Suprapubic skin (tissue), 4 donors: ENCODE measurements around the gene KRT17. TPM values are rescaled to one million over a fixed set of nuclear protein-coding genes. Genes with fewer than 3 reads are reported as not detected.

Experiments
- DNase-seq, 2 donors: peaks; one replicate each; pipeline ENCODE4 v3.0.0-alpha.2; 2019; ENCODE audit warnings: low spot score in 2 of 2
- H3K27ac ChIP-seq: fragments of 200-600 bp; sonication (generic); one replicate; pipeline ENCODE4 v1.5.1; 2019
- H3K27me3 ChIP-seq: fragments of 200-600 bp; sonication (generic); one replicate; pipeline ENCODE4 v1.5.1; 2019
- H3K36me3 ChIP-seq: fragments of 200-600 bp; sonication (generic); one replicate; pipeline ENCODE4 v1.5.1; 2019
- H3K4me1 ChIP-seq: fragments of 200-600 bp; sonication (generic); one replicate; pipeline ENCODE4 v1.5.1; 2019
- H3K4me3 ChIP-seq: fragments of 200-600 bp; sonication (generic); one replicate; pipeline ENCODE4 v1.5.1; 2019; ENCODE audit warnings: mild to moderate bottlenecking
- H3K9me3 ChIP-seq: fragments of 200-600 bp; sonication (generic); one replicate; pipeline ENCODE4 v1.5.1; 2019
- CTCF ChIP-seq, 2 donors: fragments of 200-600 bp in 1 of 2; fragments of 450-650 bp in 1 of 2; sonication (generic) in 1 of 2; IDR thresholded peaks; one replicate each; pipeline ENCODE4 v1.5.1; 2016 to 2019; ENCODE audit warnings: antibody characterized with exemption in 2 of 2, mild to moderate bottlenecking in 1 of 2, moderate library complexity in 1 of 2
- EP300 ChIP-seq: sonication (generic); formaldehyde crosslinking; IDR thresholded peaks from one replicate; pipeline ENCODE4 v1.6.1; 2017; ENCODE audit warnings: antibody characterized with exemption
- POLR2A ChIP-seq, 2 donors: fragments of 450-650 bp; IDR thresholded peaks; one replicate each; pipeline ENCODE4 v1.6.1; 2017; ENCODE audit warnings: antibody characterized with exemption in 2 of 2, mild to moderate bottlenecking in 2 of 2, moderate library complexity in 2 of 2
- POLR2AphosphoS5 ChIP-seq, 3 donors: sonication (generic); formaldehyde crosslinking; IDR thresholded peaks; one replicate each; pipeline ENCODE4 v1.6.1; 2017; ENCODE audit warnings: antibody characterized with exemption in 3 of 3
- WGBS: methylation state at CpG from one replicate; pipeline ENCODE4 v1.1.5; 2018; 5-methylcytosine and 5-hydroxymethylcytosine counted together
- total RNA-seq, 4 donors: library from RNA; depleted of rRNA; stranded (reverse); fragments of >200 nt; gene quantifications; one replicate each; pipeline ENCODE4 v1.1.0, GENCODE V29; 2016

Gene KRT17
- total RNA-seq, result 1,000 to 10,000 TPM in 2 of 4 donors, 100 to 1,000 TPM in 2; 434 to 2,751 (median 1,314) TPM

DNA sequence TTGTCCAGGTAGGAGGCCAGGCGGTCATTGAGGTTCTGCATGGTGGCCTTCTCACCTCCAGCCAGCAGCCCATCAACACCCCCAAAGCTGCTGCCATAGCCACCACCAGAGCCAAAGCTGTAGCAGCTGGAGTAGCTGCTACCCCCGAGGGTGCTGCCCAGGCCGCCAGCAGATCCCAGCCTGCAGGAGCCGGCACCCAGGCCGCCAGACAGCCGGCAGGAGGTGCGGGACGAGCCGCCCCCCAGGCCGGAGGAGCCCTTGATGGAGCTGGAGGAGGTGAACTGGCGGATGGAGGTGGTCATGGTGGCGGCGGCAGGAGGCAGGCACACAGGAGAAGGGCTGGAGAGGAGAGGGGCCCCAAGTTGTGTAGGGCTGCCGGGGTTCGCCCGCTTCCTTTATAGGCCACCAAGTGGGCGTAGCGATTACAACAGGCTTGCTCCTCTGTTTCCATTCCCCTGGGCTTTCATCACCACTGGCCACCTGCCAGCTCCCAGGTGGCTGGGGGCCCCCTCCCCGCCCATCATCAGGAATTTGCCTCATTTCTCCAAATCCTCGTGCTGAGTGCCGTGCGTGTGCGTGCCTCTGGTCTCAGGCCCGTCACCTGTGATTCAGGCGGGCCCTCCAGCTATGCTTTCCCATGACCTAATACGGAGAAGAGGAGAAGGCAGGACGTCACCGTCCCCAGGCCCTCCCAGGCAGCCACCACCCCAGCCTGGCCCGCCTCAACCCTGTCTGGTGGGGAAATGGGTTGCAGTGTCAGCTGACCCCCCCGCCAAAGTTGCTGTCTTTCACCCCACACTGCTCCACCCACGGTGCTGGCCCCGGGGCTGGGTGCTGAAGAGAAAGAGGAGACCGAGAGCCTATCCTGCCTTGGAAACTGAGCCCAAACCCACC lies at the start of gene KRT17:
Gene KRT17 (minus strand): TSS at position 368 of the 894 bp plus-strand sequence. CDS start 66 bp downstream, at position 302.
- H3K4me3 ChIP-seq, result peak within 1 kb of the TSS; percentile 24
- TF ChIP-seq POLR2A (IDR thresholded peaks at IDR 0.05) (no peak), EP300 (no peak), CTCF (IDR thresholded peaks at IDR 0.05) (no peak), POLR2AphosphoS5 (IDR thresholded peaks at IDR 0.05) (no peak)
- H3K27ac ChIP-seq, result peak within 1 kb of the TSS; percentile 35
- H3K27me3 ChIP-seq, result peaks cover 5% of the 10 kb centered on the region
- H3K9me3 ChIP-seq, result no peaks in the 10 kb centered on the region
- H3K4me1 ChIP-seq, result peaks cover 59% of the 10 kb centered on the region
- peak in 1 of 2 donors; percentile 75 for DNase-seq
- no CpG with 5 or more reads among the region's 33 CpGs for WGBS
- H3K36me3 ChIP-seq, result no peaks in the 10 kb centered on the region

DNA sequence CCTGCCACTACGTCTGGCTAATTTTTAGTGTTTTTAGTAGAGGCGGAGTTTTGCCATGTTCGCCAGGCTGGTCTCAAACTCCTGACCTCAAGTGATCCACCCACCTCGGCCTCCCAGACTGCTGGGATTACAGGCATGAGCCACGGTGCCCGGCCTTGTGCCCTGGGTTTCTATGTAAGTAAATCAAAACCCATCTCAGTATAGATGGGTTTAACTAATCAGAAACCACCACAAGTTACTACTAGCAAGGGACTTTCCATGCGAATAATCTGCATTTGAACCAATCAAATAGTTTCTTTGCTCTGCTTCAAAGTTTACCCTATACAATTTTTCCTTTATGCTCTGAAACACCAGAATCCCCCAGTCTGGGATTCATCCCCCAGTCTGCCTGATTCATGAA lies 47.8 kb upstream of the KRT17 start:
- H3K4me1 ChIP-seq, result peaks cover 26% of the 10 kb centered on the region
- no peak overlapping the region for H3K4me3 ChIP-seq
- DNase-seq, result no peak
- H3K27ac ChIP-seq, result no peak overlapping the region
- no peaks in the 10 kb centered on the region for H3K9me3 ChIP-seq
- H3K36me3 ChIP-seq, result no peaks in the 10 kb centered on the region
- H3K27me3 ChIP-seq, result no peaks in the 10 kb centered on the region
- TF ChIP-seq EP300, result no peak
- no peak for TF ChIP-seq CTCF (IDR thresholded peaks at IDR 0.05)
- TF ChIP-seq POLR2A (IDR thresholded peaks at IDR 0.05), result no peak
- TF ChIP-seq POLR2AphosphoS5 (IDR thresholded peaks at IDR 0.05), result no peak
- 87% methylated on average over 7 of the region's 7 CpGs for WGBS

DNA sequence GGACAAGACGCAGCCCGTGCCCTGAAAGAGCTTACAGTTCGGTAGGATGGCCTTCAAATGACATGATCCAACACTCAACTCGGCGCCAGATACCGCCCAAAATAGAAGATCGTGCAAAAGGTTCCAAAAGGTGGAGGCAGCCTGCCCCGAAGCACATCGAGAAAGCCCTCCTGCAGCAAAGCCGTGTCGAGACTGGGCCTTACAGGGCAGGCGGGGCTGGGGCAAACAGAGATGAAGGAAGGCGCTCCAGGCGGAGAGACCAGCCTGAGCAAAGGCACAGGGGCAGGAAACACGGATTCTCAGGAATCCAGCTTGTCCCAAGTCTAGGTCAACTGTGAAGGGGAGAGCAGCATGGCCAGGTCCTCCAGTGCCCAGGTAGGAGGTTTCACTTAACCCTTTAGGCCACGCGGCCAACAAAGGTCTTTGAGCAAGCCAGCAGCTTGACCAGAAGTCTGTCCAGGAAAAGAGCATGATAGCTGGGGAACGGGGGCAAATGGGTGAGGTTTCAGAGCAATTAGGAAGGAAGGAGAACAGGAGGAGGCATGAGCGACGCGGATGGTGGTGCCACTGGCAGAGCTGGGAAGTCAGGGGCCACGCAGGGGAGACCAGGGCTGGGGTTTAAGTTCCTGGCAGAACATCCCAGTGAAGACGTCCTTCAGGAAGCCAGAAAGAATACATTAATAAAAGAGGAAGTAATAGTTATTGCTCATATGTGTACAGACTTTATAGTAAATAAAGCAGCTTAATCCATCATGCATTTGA lies 43.1 kb upstream of the KRT17 start:
- Histone ChIP-seq H3K36me3 (no peaks in the 10 kb centered on the region), H3K4me1 (peaks cover 53% of the 10 kb centered on the region), H3K4me3 (no peak overlapping the region), H3K27ac (peak overlapping the region; percentile 99), H3K27me3 (no peaks in the 10 kb centered on the region), H3K9me3 (no peaks in the 10 kb centered on the region)
- 41% methylated on average over 23 of the region's 23 CpGs for WGBS
- TF ChIP-seq CTCF (IDR thresholded peaks at IDR 0.05) (no peak), EP300 (no peak), POLR2A (IDR thresholded peaks at IDR 0.05) (no peak), POLR2AphosphoS5 (IDR thresholded peaks at IDR 0.05) (no peak)
- DNase-seq, result no peak

- peaks cover 58% of the 10 kb centered on the region for H3K4me1 ChIP-seq
- H3K27me3 ChIP-seq, result no peaks in the 10 kb centered on the region
- no peaks in the 10 kb centered on the region for H3K36me3 ChIP-seq
- H3K27ac ChIP-seq, result peak overlapping the region; percentile 99
- peak overlapping the region; percentile 48 for H3K4me3 ChIP-seq
- H3K9me3 ChIP-seq, result no peaks in the 10 kb centered on the region
- TF ChIP-seq POLR2AphosphoS5 (IDR thresholded peaks at IDR 0.05), result peak in 1 of 3 donors; percentile 23
- TF ChIP-seq POLR2A (IDR thresholded peaks at IDR 0.05), result no peak
- peak; percentile 94 to 95 for TF ChIP-seq CTCF (IDR thresholded peaks at IDR 0.05)
- no peak for TF ChIP-seq EP300
- 2% methylated on average over 11 of the region's 23 CpGs for WGBS
- DNase-seq, result peak; percentile 91 to 95
Observed at GRCh38 chr17:41666708-41667279, 42.4 kb upstream of the KRT17 start.
